Measurements from ENCODE around the gene ZNF552. TPM values are rescaled to one million over a fixed set of nuclear protein-coding genes. Genes with fewer than 3 reads are reported as not detected.
"Not testable (repeated sequence)": the region's sequence is repeated elsewhere in the genome, so short reads cannot be mapped to it uniquely, and the experiment has no call there.

The ZNF552 gene
- total and polyA plus RNA-seq, 2 of the 4 experiments (the other 2 are of a cell fraction): 2.8 to 4.7 TPM

GRCh38 chr19:57814505-57815246 lies at the start of gene ZNF552 (continued):
- TF ChIP-seq CTCF (conservative IDR thresholded peaks at IDR 0.05; ENCODE audit: low read depth, low read length): no peak

- H3K4ac ChIP-seq (ENCODE audit: low read depth, low read length); H2BK120ac ChIP-seq (ENCODE audit: low read depth, low read length); intact Hi-C loops (cut with micrococcal nuclease); H2AK5ac ChIP-seq (ENCODE audit: low read depth, low read length); H3K4me3 ChIP-seq (ENCODE audit: insufficient read depth, low read depth, low read length); H3K4me1 ChIP-seq (ENCODE audit: control insufficient read depth, insufficient read depth, low read length); H3K18ac ChIP-seq (ENCODE audit: low read depth, low read length); H3K27me3 ChIP-seq (ENCODE audit: control insufficient read depth, insufficient read depth, low read length); H3K23ac ChIP-seq (ENCODE audit: low read depth, low read length); dilution Hi-C loops (cut with HindIII; ENCODE audit: low sequenced_read_pairs, unreplicated experiment); H4K20me1 ChIP-seq (ENCODE audit: insufficient read depth, low read length); ATAC-seq (ENCODE audit: low read depth); CTCF ChIA-PET; H4K8ac ChIP-seq (ENCODE audit: low read depth in 2 of 2, low read length in 2 of 2); H3K9ac ChIP-seq (ENCODE audit: low read depth, low read length); DNase-seq; H4K91ac ChIP-seq (ENCODE audit: insufficient read depth, low read depth, low read length); in situ Hi-C loops (cut with MboI; ENCODE audit: low sequenced_read_pairs); H2AFZ ChIP-seq (replicated peaks; ENCODE audit: low read length, poor library complexity); H3K56ac ChIP-seq (ENCODE audit: extremely low read depth, insufficient read depth, low read length); H3K4me2 ChIP-seq (ENCODE audit: low read depth, low read length); H3K9me1 ChIP-seq (ENCODE audit: insufficient read depth, low read length); H3K27ac ChIP-seq (ENCODE audit: insufficient read depth, low read length); H2BK15ac ChIP-seq (ENCODE audit: low read depth, low read length); POLR2A ChIA-PET (ENCODE audit: unreplicated experiment); H2AK9ac ChIP-seq (replicated peaks; ENCODE audit: low read depth, low read length, poor library complexity); H2BK5ac ChIP-seq (ENCODE audit: low read depth, low read length, poor library complexity, severe bottlenecking); H4K5ac ChIP-seq (ENCODE audit: low read depth, low read length); H2BK20ac ChIP-seq (ENCODE audit: low read depth, low read length); H3K14ac ChIP-seq (replicated peaks; ENCODE audit: low read depth, low read length): not testable (repeated sequence)
- TSS peak; percentile 2 for BruUV-seq (replicated peaks)
- peak; percentile 65 for TF ChIP-seq MAFK (IDR thresholded peaks at IDR 0.05; ENCODE audit: low read depth, low read length)
- Histone ChIP-seq H3K79me1 (ENCODE audit: low read depth in 1 of 2, low read length in 2 of 2) (peaks cover 27 to 28% of the 10 kb centered on the region in 2 experiments; a peak in 3 of 4 replicates), H3K36me3 (ENCODE audit: control insufficient read depth, insufficient read depth, low read length) (peaks cover 70% of the 10 kb centered on the region), H3K9me3 (ENCODE audit: control insufficient read depth, insufficient read depth, low read length) (peaks cover 53% of the 10 kb centered on the region)
- no CpG with 5 or more reads among the region's 3 CpGs for WGBS, 2 experiments (ENCODE audit: extremely low coverage in 2 of 2, insufficient read length in 1 of 2)
Measured at GRCh38 chr19:57862351-57862750, 47.6 kb upstream of the ZNF552 start.

GRCh38 chr19:57854117-57854516 lies 39.4 kb upstream of the ZNF552 start:
- H3K23ac ChIP-seq (ENCODE audit: low read depth, low read length); H3K18ac ChIP-seq (ENCODE audit: low read depth, low read length); POLR2A ChIA-PET (ENCODE audit: unreplicated experiment); H2BK20ac ChIP-seq (ENCODE audit: low read depth, low read length); H3K9me3 ChIP-seq (ENCODE audit: control insufficient read depth, insufficient read depth, low read length); BruUV-seq (replicated peaks); H2AK9ac ChIP-seq (replicated peaks; ENCODE audit: low read depth, low read length, poor library complexity); in situ Hi-C loops (cut with MboI; ENCODE audit: low sequenced_read_pairs); H3K4me1 ChIP-seq (ENCODE audit: control insufficient read depth, insufficient read depth, low read length); CTCF ChIA-PET; H3K9ac ChIP-seq (ENCODE audit: low read depth, low read length); intact Hi-C loops (cut with micrococcal nuclease); H3K27me3 ChIP-seq (ENCODE audit: control insufficient read depth, insufficient read depth, low read length); H2BK15ac ChIP-seq (ENCODE audit: low read depth, low read length); H3K4me2 ChIP-seq (ENCODE audit: low read depth, low read length); H3K9me1 ChIP-seq (ENCODE audit: insufficient read depth, low read length); dilution Hi-C loops (cut with HindIII; ENCODE audit: low sequenced_read_pairs, unreplicated experiment); H3K4ac ChIP-seq (ENCODE audit: low read depth, low read length); H2BK5ac ChIP-seq (ENCODE audit: low read depth, low read length, poor library complexity, severe bottlenecking); H4K91ac ChIP-seq (ENCODE audit: insufficient read depth, low read depth, low read length); H2BK120ac ChIP-seq (ENCODE audit: low read depth, low read length); H4K8ac ChIP-seq (ENCODE audit: low read depth in 2 of 2, low read length in 2 of 2); DNase-seq; H3K4me3 ChIP-seq (ENCODE audit: insufficient read depth, low read depth, low read length); H2AFZ ChIP-seq (replicated peaks; ENCODE audit: low read length, poor library complexity); H4K5ac ChIP-seq (ENCODE audit: low read depth, low read length); ATAC-seq (ENCODE audit: low read depth); H3K27ac ChIP-seq (ENCODE audit: insufficient read depth, low read length); H3K14ac ChIP-seq (replicated peaks; ENCODE audit: low read depth, low read length); H3K56ac ChIP-seq (ENCODE audit: extremely low read depth, insufficient read depth, low read length); H2AK5ac ChIP-seq (ENCODE audit: low read depth, low read length): not testable (repeated sequence)
- 100% methylated on average over 1 of the region's 2 CpGs; no CpG with 5 or more reads in 1 of the 2 experiments for WGBS, 2 experiments (ENCODE audit: extremely low coverage in 2 of 2, insufficient read length in 1 of 2)
- Histone ChIP-seq H3K36me3 (ENCODE audit: control insufficient read depth, insufficient read depth, low read length) (peaks cover 41% of the 10 kb centered on the region), H3K79me1 (ENCODE audit: low read depth in 1 of 2, low read length in 2 of 2) (peaks cover 7 to 50% of the 10 kb centered on the region in 2 experiments; a peak in 3 of 4 replicates), H4K20me1 (ENCODE audit: insufficient read depth, low read length) (peaks cover 20% of the 10 kb centered on the region)

Data from IMR-90 (cell line).